Vagina (tissue), 2 donors: ENCODE measurements around the gene HYAL1. TPM values are rescaled to one million over a fixed set of nuclear protein-coding genes. Genes with fewer than 3 reads are reported as not detected.
"Not testable (repeated sequence)": the region's sequence is repeated elsewhere in the genome, so short reads cannot be mapped to it uniquely, and the experiment has no call there.

Experiments used
- DNase-seq, 2 donors: peaks; one replicate each; pipeline ENCODE4 v3.0.0-alpha.2; 2017; ENCODE audit errors: extremely low spot score in 2 of 2
- H3K27ac ChIP-seq: fragments of 200-600 bp; sonication (generic); one replicate; pipeline ENCODE4 v1.5.1; 2019
- H3K27me3 ChIP-seq: fragments of 200-600 bp; sonication (generic); one replicate; pipeline ENCODE4 v1.5.1; 2019
- H3K36me3 ChIP-seq, 2 donors: fragments of 200-600 bp; sonication (generic); one replicate each; pipeline ENCODE4 v1.5.1; 2017 to 2019
- H3K4me1 ChIP-seq: fragments of 200-600 bp; sonication (generic); one replicate; pipeline ENCODE4 v1.5.1; 2019
- H3K4me3 ChIP-seq, 2 donors: fragments of 200-600 bp; sonication (generic); 1 replicate in 1 of 2; 2 replicates in 1 of 2; pipeline ENCODE4 v1.5.1; 2016 to 2019
- H3K9me3 ChIP-seq: fragments of 200-600 bp; sonication (generic); one replicate; pipeline ENCODE4 v1.5.1; 2019
- CTCF ChIP-seq, 3 experiments: fragments of 450-650 bp in 2 of 3; fragments of 200-600 bp in 1 of 3; sonication (generic) in 1 of 3; IDR thresholded peaks; one replicate each; pipeline ENCODE4 v1.5.1; 2017 to 2019; ENCODE audit warnings: antibody characterized with exemption in 3 of 3, mild to moderate bottlenecking in 2 of 3, moderate library complexity in 2 of 3
- POLR2A ChIP-seq, 2 donors: fragments of 450-650 bp; IDR thresholded peaks; one replicate each; pipeline ENCODE4 v1.6.1; 2017; ENCODE audit warnings: antibody characterized with exemption in 2 of 2, mild to moderate bottlenecking in 2 of 2, moderate library complexity in 2 of 2
- POLR2AphosphoS5 ChIP-seq, 2 donors: sonication (generic); formaldehyde crosslinking; IDR thresholded peaks; one replicate each; pipeline ENCODE4 v1.9.0; 2017; ENCODE audit warnings: antibody characterized with exemption in 2 of 2, mild to moderate bottlenecking in 2 of 2, low read depth in 1 of 2; ENCODE audit not compliant: insufficient read depth in 1 of 2
- intact Hi-C: fragments of 100-400 bp; cut with DNase I; formaldehyde crosslinking; loops from one replicate; pipeline ENCODE4 v1.15.1; 2023
- total RNA-seq: library from RNA; depleted of rRNA; stranded (reverse); fragments of >200 nt; gene quantifications from one replicate; pipeline ENCODE4 v1.2.3, GENCODE V29; 2016

HYAL1 gene
- total RNA-seq, 1 donor from 2014 or later = 17.7 TPM

DNA sequence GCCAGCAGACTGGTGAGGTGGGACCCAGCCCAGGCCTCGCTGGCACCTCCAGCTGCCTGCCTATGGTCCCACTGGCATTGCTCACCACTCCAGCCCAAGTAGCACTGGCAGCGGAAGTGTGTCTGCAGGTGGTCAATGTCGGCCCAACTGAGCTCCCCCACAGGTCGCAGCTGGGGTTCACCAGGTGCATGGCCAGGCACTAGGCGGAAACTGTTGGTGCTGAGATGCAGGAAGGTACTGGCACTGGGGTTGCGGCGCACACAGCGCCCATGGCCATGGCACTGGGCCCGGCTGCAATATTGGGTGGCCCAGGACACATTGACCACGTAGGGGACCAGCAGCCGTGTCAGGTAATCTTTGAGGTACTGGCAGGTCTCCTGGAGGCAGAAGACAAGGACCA is 14.8 kb upstream of the HYAL1 start:
- no peaks in the 10 kb centered on the region for H3K9me3 ChIP-seq
- H3K27me3 ChIP-seq = no peaks in the 10 kb centered on the region
- peaks cover 79% of the 10 kb centered on the region for H3K4me1 ChIP-seq
- DNase-seq = no peak
- peak overlapping the region; percentile 13 to 72 for H3K4me3 ChIP-seq
- H3K27ac ChIP-seq = peak overlapping the region; percentile 74
- TF ChIP-seq CTCF (IDR thresholded peaks at IDR 0.05) = no peak
- no peak for TF ChIP-seq POLR2A (IDR thresholded peaks at IDR 0.05)
- no peak for TF ChIP-seq POLR2AphosphoS5 (IDR thresholded peaks at IDR 0.05; ENCODE audit: insufficient read depth in 1 of 2, low read depth in 1 of 2)
- H3K36me3 ChIP-seq = peaks cover 0 to 12% of the 10 kb centered on the region in 2 donors
- intact Hi-C loops = no loop called here

DNA sequence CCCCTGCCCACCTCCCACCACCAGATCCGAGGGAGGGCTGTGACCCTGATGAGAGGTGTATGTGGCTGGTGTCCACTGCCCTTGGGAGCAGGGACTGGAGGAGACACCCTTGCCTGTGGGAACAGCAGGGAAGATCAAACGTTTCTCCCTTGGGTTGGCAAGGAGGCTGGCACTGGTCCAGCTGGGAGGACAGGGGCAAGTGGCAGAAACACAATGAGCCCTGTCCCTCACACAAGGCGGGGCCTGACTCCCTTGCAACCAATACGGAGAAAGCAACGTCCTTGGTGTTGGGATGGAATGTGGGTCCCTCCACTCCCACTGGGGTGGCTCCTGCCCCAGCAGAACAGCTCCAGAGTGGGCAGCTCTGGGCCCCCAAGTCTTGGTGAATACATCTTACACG is 13.9 kb upstream of the HYAL1 start:
- intact Hi-C loops = no loop called here
- Histone ChIP-seq H3K4me1 (peaks cover 75% of the 10 kb centered on the region), H3K27me3 (no peaks in the 10 kb centered on the region), H3K9me3 (no peaks in the 10 kb centered on the region), H3K36me3 (peaks cover 0 to 12% of the 10 kb centered on the region in 2 donors), H3K4me3 (peak overlapping the region in 1 of 2 donors; percentile 1), H3K27ac (peak overlapping the region; percentile 74)
- no peak for TF ChIP-seq CTCF (IDR thresholded peaks at IDR 0.05)
- TF ChIP-seq POLR2AphosphoS5 (IDR thresholded peaks at IDR 0.05; ENCODE audit: insufficient read depth in 1 of 2, low read depth in 1 of 2) = no peak
- TF ChIP-seq POLR2A (IDR thresholded peaks at IDR 0.05) = no peak
- DNase-seq = no peak

- Histone ChIP-seq H3K27ac (peak overlapping the region; percentile 74), H3K9me3 (no peaks in the 10 kb centered on the region), H3K4me1 (peaks cover 69% of the 10 kb centered on the region), H3K4me3 (no peak overlapping the region), H3K36me3 (peaks cover 0 to 12% of the 10 kb centered on the region in 2 donors), H3K27me3 (no peaks in the 10 kb centered on the region)
- intact Hi-C loops = no loop called here
- TF ChIP-seq CTCF (IDR thresholded peaks at IDR 0.05) (no peak), POLR2AphosphoS5 (IDR thresholded peaks at IDR 0.05; ENCODE audit: insufficient read depth in 1 of 2, low read depth in 1 of 2) (peak; percentile 61 to 73), POLR2A (IDR thresholded peaks at IDR 0.05) (no peak)
- no peak for DNase-seq
Observed at GRCh38 chr3:50316657-50317242, 13.4 kb upstream of the HYAL1 start.

DNA sequence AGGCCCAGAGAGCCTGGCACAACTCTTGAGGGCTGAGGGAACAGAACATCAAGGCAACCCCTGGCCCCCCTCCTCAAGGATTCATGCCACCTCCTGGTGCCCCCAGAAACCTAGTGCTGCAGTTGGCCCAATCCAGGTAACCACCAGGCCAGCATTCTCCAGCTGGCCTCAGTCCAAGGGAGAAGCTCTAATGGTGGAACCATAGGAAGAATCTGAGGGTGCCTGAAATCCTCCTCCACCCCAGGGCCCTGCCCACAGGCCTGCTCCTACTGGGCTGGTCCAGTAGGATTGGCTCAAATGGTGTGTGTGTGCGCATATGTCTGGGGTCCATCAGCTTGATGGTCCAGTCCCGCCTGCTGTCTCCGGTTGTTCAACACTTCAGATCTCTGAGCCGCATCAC is 11.4 kb upstream of the HYAL1 start:
- peaks cover 59% of the 10 kb centered on the region for H3K4me1 ChIP-seq
- H3K27ac ChIP-seq = peak overlapping the region; percentile 63
- no peak for TF ChIP-seq CTCF (IDR thresholded peaks at IDR 0.05)
- peak in 1 of 2 donors; percentile 4 for TF ChIP-seq POLR2AphosphoS5 (IDR thresholded peaks at IDR 0.05; ENCODE audit: insufficient read depth in 1 of 2, low read depth in 1 of 2)
- peaks cover 0 to 12% of the 10 kb centered on the region in 2 donors for H3K36me3 ChIP-seq
- H3K9me3 ChIP-seq = no peaks in the 10 kb centered on the region
- no peak overlapping the region for H3K4me3 ChIP-seq
- H3K27me3 ChIP-seq = no peaks in the 10 kb centered on the region
- no peak for DNase-seq
- intact Hi-C loops = no loop called here

GRCh38 chr3:50314342-50314741 is 11.0 kb upstream of the HYAL1 start:
- intact Hi-C loops = no loop called here
- no peak for DNase-seq
- H3K4me1 ChIP-seq = peaks cover 59% of the 10 kb centered on the region
- no peaks in the 10 kb centered on the region for H3K9me3 ChIP-seq
- no peak overlapping the region for H3K4me3 ChIP-seq
- H3K27ac ChIP-seq = peak overlapping the region; percentile 63
- H3K36me3 ChIP-seq = peaks cover 0 to 9% of the 10 kb centered on the region in 2 donors
- TF ChIP-seq POLR2AphosphoS5 (IDR thresholded peaks at IDR 0.05; ENCODE audit: insufficient read depth in 1 of 2, low read depth in 1 of 2) = peak in 1 of 2 donors; percentile 12
- no peak for TF ChIP-seq CTCF (IDR thresholded peaks at IDR 0.05)
- no peaks in the 10 kb centered on the region for H3K27me3 ChIP-seq

GRCh38 chr3:50312041-50312440 is 8.7 kb upstream of the HYAL1 start:
- H3K27me3 ChIP-seq, H3K9me3 ChIP-seq, DNase-seq, H3K36me3 ChIP-seq, intact Hi-C loops, H3K27ac ChIP-seq: not testable (repeated sequence)
- peak overlapping the region in 1 of 2 donors; percentile 25 for H3K4me3 ChIP-seq
- peaks cover 36% of the 10 kb centered on the region for H3K4me1 ChIP-seq
